CD8-positive, alpha-beta memory T cell (primary cell): ENCODE measurements around the gene LCA5L. TPM values are rescaled to one million over a fixed set of nuclear protein-coding genes. Genes with fewer than 3 reads are reported as not detected.

Experiments
- CTCF ChIA-PET: fragments of 350-600 bp; sonication (Branson Sonifier 250); formaldehyde crosslinking; loops from one replicate; lab custom pipeline; 2021; ENCODE audit warnings: antibody characterized with exemption; lab: Charles Lee
- POLR2A ChIA-PET: fragments of 350-600 bp; sonication (Branson Sonifier 250); formaldehyde crosslinking; loops from one replicate; lab custom pipeline; 2021; ENCODE audit warnings: antibody characterized with exemption; lab: Charles Lee
- DNase-seq, 5 donors: peaks; one replicate each; pipeline versions ENCODE4 v3.0.0 to v3.0.0-alpha.2; 2020 to 2022; ENCODE audit warnings: mixed read lengths in 1 of 5
- H3K27ac ChIP-seq: one replicate; pipeline ENCODE4 v1.7.0; 2013; ENCODE audit warnings: low read depth, mild to moderate bottlenecking, low read length, moderate library complexity
- H3K27me3 ChIP-seq: 2 replicates; pipeline ENCODE4 v1.7.0; 2013; ENCODE audit warnings: low read length, mild to moderate bottlenecking; ENCODE audit not compliant: insufficient read depth, poor library complexity, severe bottlenecking
- H3K36me3 ChIP-seq: 2 replicates; pipeline ENCODE4 v1.7.0; 2013; ENCODE audit warnings: mild to moderate bottlenecking, low read length, moderate library complexity; ENCODE audit not compliant: insufficient read depth
- H3K4me1 ChIP-seq: 2 replicates; pipeline ENCODE4 v1.7.0; 2013; ENCODE audit warnings: mild to moderate bottlenecking, low read length, moderate library complexity; ENCODE audit not compliant: insufficient read depth
- H3K4me3 ChIP-seq: 2 replicates; pipeline ENCODE4 v1.7.0; 2013; ENCODE audit warnings: mild to moderate bottlenecking, low read length
- H3K9me3 ChIP-seq: 2 replicates; pipeline ENCODE4 v1.7.0; 2013; ENCODE audit warnings: mild to moderate bottlenecking, low read length
- H3K27ac Mint-ChIP-seq, 8 donors: one replicate each; pipeline ENCODE4 v1.8.0; 2020 to 2021; ENCODE audit warnings: mixed read lengths in 8 of 8, mild to moderate bottlenecking in 6 of 8, inconsistent platforms in 3 of 8, moderate library complexity in 3 of 8
- H3K27me3 Mint-ChIP-seq, 2 donors: one replicate each; pipeline ENCODE4 v1.8.0; 2020 to 2021; ENCODE audit warnings: mixed read lengths in 2 of 2, mild to moderate bottlenecking in 1 of 2, moderate library complexity in 1 of 2
- H3K36me3 Mint-ChIP-seq, 3 donors: one replicate each; pipeline ENCODE4 v1.8.0; 2020 to 2021; ENCODE audit warnings: mixed read lengths in 3 of 3, inconsistent platforms in 1 of 3, mild to moderate bottlenecking in 1 of 3
- H3K4me1 Mint-ChIP-seq, 3 donors: one replicate each; pipeline ENCODE4 v1.8.0; 2020 to 2021; ENCODE audit warnings: mixed read lengths in 3 of 3, inconsistent platforms in 1 of 3, mild to moderate bottlenecking in 1 of 3
- H3K4me3 Mint-ChIP-seq, 7 donors: one replicate each; pipeline ENCODE4 v1.8.0; 2020 to 2021; ENCODE audit warnings: mixed read lengths in 7 of 7, mild to moderate bottlenecking in 6 of 7, moderate library complexity in 4 of 7, inconsistent platforms in 2 of 7
- H3K9me3 Mint-ChIP-seq, 5 donors: one replicate each; pipeline ENCODE4 v1.8.0; 2020 to 2022; ENCODE audit warnings: mixed read lengths in 5 of 5, mild to moderate bottlenecking in 3 of 5, moderate library complexity in 2 of 5, inconsistent platforms in 1 of 5
- polyA plus RNA-seq: library from polyadenylated mRNA; unstranded; fragments of 300-500 nt; fragmentation: Illumina TruSeq; gene quantifications from one replicate; pipeline ENCODE4 v1.2.3, GENCODE V29; 2021
- total RNA-seq, 2 experiments: library from RNA; stranded (reverse); gene quantifications; one replicate each; pipeline ENCODE4 v1.2.3, GENCODE V29; 2021

The LCA5L gene
- total and polyA plus RNA-seq, 3 experiments from 2014 or later = 0.13 to 0.33 (median 0.25) TPM

- H3K27me3 ChIP-seq = no peaks in the 10 kb centered on the region
- no peaks in the 10 kb centered on the region for H3K9me3 Mint-ChIP-seq
- no peaks in the 10 kb centered on the region for H3K36me3 ChIP-seq
- peak overlapping the region in 5 of 8 donors; percentile 11 to 99 (median 70) for H3K27ac Mint-ChIP-seq
- peak overlapping the region in 5 of 7 donors; percentile 44 to 95 (median 51) for H3K4me3 Mint-ChIP-seq
- H3K27me3 Mint-ChIP-seq = peaks cover 13 to 27% of the 10 kb centered on the region in 2 donors
- H3K9me3 ChIP-seq = no peaks in the 10 kb centered on the region
- H3K4me3 ChIP-seq = no peak overlapping the region
- H3K27ac ChIP-seq = no peak overlapping the region
- ChIA-PET POLR2A (no interaction called here), CTCF (no interaction called here)
- H3K36me3 Mint-ChIP-seq = peaks cover 0 to 6% (median 1%) of the 10 kb centered on the region in 3 donors
- peaks cover 12% of the 10 kb centered on the region for H3K4me1 ChIP-seq
- peaks cover 13 to 19% (median 19%) of the 10 kb centered on the region in 3 donors for H3K4me1 Mint-ChIP-seq
- no peak for DNase-seq
Observed at GRCh38 chr21:39447264-39447663, 1.7 kb upstream of the LCA5L start.

DNA sequence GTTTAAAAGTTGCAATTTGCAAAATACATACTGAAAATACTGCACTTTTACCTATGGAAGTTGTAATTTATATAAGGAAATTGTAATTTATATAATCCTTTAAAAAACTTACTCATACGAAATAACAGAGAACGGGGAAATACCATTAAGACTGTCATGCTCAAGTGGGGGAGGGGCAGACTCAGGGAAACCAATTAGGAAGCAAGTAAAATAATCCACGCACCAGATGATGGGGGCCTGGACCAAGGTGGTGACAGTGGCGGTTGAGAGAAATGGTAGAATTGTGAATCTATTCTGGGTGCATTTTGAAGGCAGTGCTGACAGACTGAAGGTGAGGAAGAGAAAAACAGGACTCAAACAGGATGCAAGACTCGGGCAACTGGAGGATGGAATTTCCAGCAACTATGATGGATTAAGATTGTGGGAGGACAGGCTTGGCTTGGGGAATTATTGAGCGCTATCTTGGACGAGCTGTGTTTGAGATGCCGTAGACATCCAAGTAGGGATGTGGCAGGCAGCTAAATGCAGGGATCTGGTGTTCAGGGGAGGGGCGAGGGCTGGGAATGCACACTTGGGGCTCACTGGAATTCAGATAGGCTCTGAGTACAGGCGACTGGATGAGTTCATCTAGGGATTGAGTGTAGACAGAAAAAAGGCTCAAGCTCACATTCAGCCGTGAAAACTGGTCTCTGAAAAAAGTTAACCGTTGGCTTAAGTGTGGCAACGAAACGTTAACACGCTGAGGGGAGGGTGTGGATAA, 977 bp downstream of the LCA5L start:
- H3K36me3 ChIP-seq = no peaks in the 10 kb centered on the region
- POLR2A ChIA-PET = interaction anchor here (0.6 kb wide), 1 partner anchor 260 kb away, joined by 3 read pairs; no protein-coding TSS in a partner anchor
- peak overlapping the region; percentile 88 to 99 (median 94) for H3K27ac Mint-ChIP-seq

GRCh38 chr21:39441502-39442475, 3.8 kb downstream of the LCA5L start:
- peaks cover 22 to 39% of the 10 kb centered on the region in 2 donors for H3K27me3 Mint-ChIP-seq
- H3K9me3 Mint-ChIP-seq = peaks cover 0 to 4% (median 0%) of the 10 kb centered on the region in 5 donors
- peaks cover 0 to 6% (median 3%) of the 10 kb centered on the region in 3 donors for H3K36me3 Mint-ChIP-seq
- H3K27me3 ChIP-seq = no peaks in the 10 kb centered on the region
- peak overlapping the region in 1 of 7 donors; percentile 52 for H3K4me3 Mint-ChIP-seq
- peak in 4 of 5 donors; percentile 7 to 54 (median 17) for DNase-seq
- H3K4me1 Mint-ChIP-seq = peaks cover 13 to 19% (median 19%) of the 10 kb centered on the region in 3 donors
- H3K4me1 ChIP-seq = peaks cover 12% of the 10 kb centered on the region
- no peak overlapping the region for H3K27ac ChIP-seq
- no peaks in the 10 kb centered on the region for H3K36me3 ChIP-seq
- H3K9me3 ChIP-seq = no peaks in the 10 kb centered on the region
- POLR2A ChIA-PET = no interaction called here
- H3K4me3 ChIP-seq = no peak overlapping the region
- CTCF ChIA-PET = interaction anchor here (0.6 to 1.8 kb wide), 5 partner anchors 8 to 47 kb away, joined by 3 to 8 read pairs (median 4); no protein-coding TSS in a partner anchor
- no peak overlapping the region for H3K27ac Mint-ChIP-seq

More for the DNA sequence above, 977 bp downstream of the LCA5L start:
- H3K9me3 ChIP-seq = no peaks in the 10 kb centered on the region
- H3K4me1 ChIP-seq = peaks cover 12% of the 10 kb centered on the region
- no peaks in the 10 kb centered on the region for H3K27me3 ChIP-seq
- H3K27ac ChIP-seq = peak overlapping the region; percentile 87
- peak overlapping the region; percentile 90 to 97 (median 93) for H3K4me3 Mint-ChIP-seq
- H3K9me3 Mint-ChIP-seq = no peaks in the 10 kb centered on the region
- H3K4me1 Mint-ChIP-seq = peaks cover 13 to 19% (median 19%) of the 10 kb centered on the region in 3 donors
- peaks cover 19 to 26% of the 10 kb centered on the region in 2 donors for H3K27me3 Mint-ChIP-seq
- CTCF ChIA-PET = interaction anchor here (1.0 kb wide), 1 partner anchor 32 kb away, joined by 3 read pairs; no protein-coding TSS in a partner anchor
- DNase-seq = no peak
- peaks cover 0 to 6% (median 0%) of the 10 kb centered on the region in 3 donors for H3K36me3 Mint-ChIP-seq
- peak overlapping the region; percentile 79 for H3K4me3 ChIP-seq

- no peaks in the 10 kb centered on the region for H3K4me1 ChIP-seq
- peaks cover 0 to 4% (median 0%) of the 10 kb centered on the region in 5 donors for H3K9me3 Mint-ChIP-seq
- H3K36me3 ChIP-seq = no peaks in the 10 kb centered on the region
- H3K27ac ChIP-seq = no peak overlapping the region
- no peaks in the 10 kb centered on the region for H3K27me3 ChIP-seq
- peak overlapping the region in 1 of 7 donors; percentile 28 for H3K4me3 Mint-ChIP-seq
- ChIA-PET CTCF (no interaction called here), POLR2A (no interaction called here)
- DNase-seq = no peak
- peaks cover 20 to 43% of the 10 kb centered on the region in 2 donors for H3K27me3 Mint-ChIP-seq
- H3K27ac Mint-ChIP-seq = no peak overlapping the region
- no peak overlapping the region for H3K4me3 ChIP-seq
- H3K4me1 Mint-ChIP-seq = no peaks in the 10 kb centered on the region
- H3K36me3 Mint-ChIP-seq = peaks cover 0 to 3% (median 0%) of the 10 kb centered on the region in 3 donors
- no peaks in the 10 kb centered on the region for H3K9me3 ChIP-seq
Observed at GRCh38 chr21:39439232-39439631, 6.3 kb downstream of the LCA5L start.

DNA sequence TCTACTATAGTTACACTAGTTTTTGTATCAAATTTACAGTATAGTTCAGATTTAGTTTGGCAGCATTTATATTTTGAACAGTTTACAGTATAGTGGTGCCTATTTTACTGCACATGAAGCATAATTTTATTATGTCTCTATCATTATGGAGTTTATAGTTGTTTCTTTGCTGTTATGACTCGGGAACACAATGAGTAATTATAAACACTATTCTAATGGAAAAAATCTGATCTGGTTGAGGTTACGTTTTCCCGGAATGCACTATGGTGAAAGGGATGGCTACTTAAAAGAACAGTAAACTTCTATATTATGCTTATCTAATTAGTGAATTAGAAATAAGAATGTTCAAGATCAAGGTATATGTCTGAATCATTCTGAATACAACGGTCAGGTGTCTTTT, 10.6 kb downstream of the LCA5L start:
- Mint-ChIP-seq H3K9me3 (peaks cover 0 to 4% (median 0%) of the 10 kb centered on the region in 5 donors), H3K27me3 (peaks cover 10 to 33% of the 10 kb centered on the region in 2 donors), H3K27ac (no peak overlapping the region), H3K4me1 (no peaks in the 10 kb centered on the region), H3K4me3 (no peak overlapping the region), H3K36me3 (peaks cover 0 to 3% (median 0%) of the 10 kb centered on the region in 3 donors)
- Histone ChIP-seq H3K9me3 (no peaks in the 10 kb centered on the region), H3K4me1 (no peaks in the 10 kb centered on the region), H3K4me3 (no peak overlapping the region), H3K27ac (no peak overlapping the region), H3K27me3 (no peaks in the 10 kb centered on the region), H3K36me3 (no peaks in the 10 kb centered on the region)
- ChIA-PET CTCF (interaction anchor here (1.3 kb wide), 1 partner anchor 26 kb away, joined by 3 read pairs; no protein-coding TSS in a partner anchor), POLR2A (no interaction called here)
- DNase-seq = no peak

- H3K27me3 ChIP-seq = no peaks in the 10 kb centered on the region
- no peaks in the 10 kb centered on the region for H3K9me3 ChIP-seq
- H3K4me3 Mint-ChIP-seq = no peak overlapping the region
- POLR2A ChIA-PET = no interaction called here
- peaks cover 5 to 8% of the 10 kb centered on the region in 2 donors for H3K27me3 Mint-ChIP-seq
- no peak overlapping the region for H3K4me3 ChIP-seq
- no peaks in the 10 kb centered on the region for H3K4me1 ChIP-seq
- H3K36me3 ChIP-seq = no peaks in the 10 kb centered on the region
- no peaks in the 10 kb centered on the region for H3K4me1 Mint-ChIP-seq
- H3K36me3 Mint-ChIP-seq = no peaks in the 10 kb centered on the region
- H3K27ac Mint-ChIP-seq = no peak overlapping the region
- CTCF ChIA-PET = interaction anchor here (1.4 to 2.4 kb wide), 2 partner anchors 11 to 12 kb away, joined by 4 to 8 read pairs; no protein-coding TSS in a partner anchor
- H3K9me3 Mint-ChIP-seq = no peaks in the 10 kb centered on the region
- no peak for DNase-seq
- no peak overlapping the region for H3K27ac ChIP-seq
Observed at GRCh38 chr21:39430954-39431353, 14.6 kb downstream of the LCA5L start.

DNA sequence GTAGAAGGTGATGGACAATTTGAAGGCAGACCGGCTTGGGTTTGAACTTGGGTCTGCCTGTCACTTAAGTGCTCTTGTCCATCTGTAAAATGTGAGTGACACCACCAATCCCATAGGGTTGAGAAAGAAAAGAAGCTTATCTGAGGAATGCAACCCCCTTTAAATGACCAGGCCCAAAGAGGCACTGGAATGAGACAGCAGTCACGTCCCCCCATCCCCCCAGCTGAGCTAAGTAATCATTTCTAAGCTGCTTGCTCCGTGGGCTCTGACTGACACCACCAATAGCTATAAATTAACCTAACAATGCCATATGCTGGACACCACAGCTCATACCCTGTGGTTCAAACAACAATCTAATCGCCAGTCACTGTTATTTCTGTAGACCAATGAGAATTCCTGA, 15.1 kb downstream of the LCA5L start:
- Histone ChIP-seq H3K27me3 (no peaks in the 10 kb centered on the region), H3K4me3 (no peak overlapping the region), H3K36me3 (no peaks in the 10 kb centered on the region), H3K4me1 (no peaks in the 10 kb centered on the region), H3K9me3 (no peaks in the 10 kb centered on the region), H3K27ac (no peak overlapping the region)
- no peak overlapping the region for H3K4me3 Mint-ChIP-seq
- H3K27ac Mint-ChIP-seq = no peak overlapping the region
- DNase-seq = no peak
- H3K36me3 Mint-ChIP-seq = no peaks in the 10 kb centered on the region
- CTCF ChIA-PET = interaction anchor here (1.4 to 2.4 kb wide), 2 partner anchors 11 to 12 kb away, joined by 4 to 8 read pairs; no protein-coding TSS in a partner anchor
- no peaks in the 10 kb centered on the region for H3K4me1 Mint-ChIP-seq
- H3K9me3 Mint-ChIP-seq = no peaks in the 10 kb centered on the region
- H3K27me3 Mint-ChIP-seq = peaks cover 8 to 9% of the 10 kb centered on the region in 2 donors
- POLR2A ChIA-PET = no interaction called here
